Prostate gland (tissue), 2 donors: Measurements from ENCODE around the gene DNAH14.

Experiments
- POLR2A ChIP-seq: fragments of 450-650 bp; IDR thresholded peaks from one replicate; pipeline ENCODE4 v1.6.1; 2016; ENCODE audit warnings: antibody characterized with exemption, mild to moderate bottlenecking
- TF ChIP-seq, protein P1 (sequence below), 4 experiments: fragments of 200-600 bp in 2 of 4; fragments of 450-650 bp in 2 of 4; sonication (generic) in 2 of 4; IDR thresholded peaks; 1 replicate in 3 of 4; 2 replicates in 1 of 4; pipeline ENCODE4 v1.5.1; 2016 to 2019; ENCODE audit warnings: antibody characterized with exemption in 4 of 4, mild to moderate bottlenecking in 2 of 4, moderate library complexity in 2 of 4

DNA sequence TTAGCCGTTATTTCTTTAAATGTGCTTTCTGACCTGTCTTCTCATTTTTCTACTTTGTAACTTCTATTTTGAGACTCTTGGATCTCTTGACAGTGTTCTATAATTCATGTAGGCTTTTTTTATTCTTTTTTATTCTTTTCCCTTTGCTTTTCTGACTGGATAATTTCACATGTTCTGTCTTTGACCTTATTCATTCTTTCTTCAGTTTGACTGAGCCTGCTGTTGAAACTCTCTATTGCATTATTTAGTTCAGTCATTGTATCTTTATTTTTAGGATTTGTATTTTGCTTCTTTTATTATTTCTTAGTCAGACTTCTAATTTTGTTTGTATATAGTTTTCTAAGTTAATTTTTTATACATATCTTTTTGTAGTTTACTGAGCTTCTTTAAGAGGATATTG lies 66.1 kb downstream of the DNAH14 start:
- TF ChIP-seq, protein P1, sequence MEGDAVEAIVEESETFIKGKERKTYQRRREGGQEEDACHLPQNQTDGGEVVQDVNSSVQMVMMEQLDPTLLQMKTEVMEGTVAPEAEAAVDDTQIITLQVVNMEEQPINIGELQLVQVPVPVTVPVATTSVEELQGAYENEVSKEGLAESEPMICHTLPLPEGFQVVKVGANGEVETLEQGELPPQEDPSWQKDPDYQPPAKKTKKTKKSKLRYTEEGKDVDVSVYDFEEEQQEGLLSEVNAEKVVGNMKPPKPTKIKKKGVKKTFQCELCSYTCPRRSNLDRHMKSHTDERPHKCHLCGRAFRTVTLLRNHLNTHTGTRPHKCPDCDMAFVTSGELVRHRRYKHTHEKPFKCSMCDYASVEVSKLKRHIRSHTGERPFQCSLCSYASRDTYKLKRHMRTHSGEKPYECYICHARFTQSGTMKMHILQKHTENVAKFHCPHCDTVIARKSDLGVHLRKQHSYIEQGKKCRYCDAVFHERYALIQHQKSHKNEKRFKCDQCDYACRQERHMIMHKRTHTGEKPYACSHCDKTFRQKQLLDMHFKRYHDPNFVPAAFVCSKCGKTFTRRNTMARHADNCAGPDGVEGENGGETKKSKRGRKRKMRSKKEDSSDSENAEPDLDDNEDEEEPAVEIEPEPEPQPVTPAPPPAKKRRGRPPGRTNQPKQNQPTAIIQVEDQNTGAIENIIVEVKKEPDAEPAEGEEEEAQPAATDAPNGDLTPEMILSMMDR (IDR thresholded peaks at IDR 0.05), result no peak
- no peak for TF ChIP-seq POLR2A
